ENCODE results near the gene EPHA3. TPM values are rescaled to one million over a fixed set of nuclear protein-coding genes. Genes with fewer than 3 reads are reported as not detected.

EPHA3 gene
- total RNA-seq, 1 donor from 2014 or later, result 24.6 TPM

DNA sequence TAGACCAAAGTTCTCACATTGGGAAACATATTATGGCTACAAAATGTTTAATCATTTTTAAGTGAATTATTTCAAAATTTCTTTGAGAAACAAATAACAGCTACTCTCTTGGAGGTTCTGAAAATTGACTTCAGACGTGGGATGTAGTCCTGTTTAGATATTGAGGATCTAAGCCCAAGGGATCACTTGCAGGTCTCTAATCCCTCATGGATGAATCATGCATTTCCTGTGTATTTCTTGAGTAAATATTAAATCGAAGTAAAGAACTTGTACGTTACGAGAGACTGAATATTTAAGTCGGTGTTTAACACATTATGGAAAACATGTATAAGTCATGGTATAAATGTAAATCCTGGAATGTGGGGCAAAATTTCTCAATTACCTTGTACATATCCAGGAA, 119.8 kb downstream of the EPHA3 start:
- Mint-ChIP-seq H3K9me3 (no peaks in the 10 kb centered on the region), H3K27ac (ENCODE audit: unreplicated experiment) (no peak overlapping the region), H3K27me3 (ENCODE audit: low read depth) (no peaks in the 10 kb centered on the region), H3K36me3 (ENCODE audit: low read depth) (no peaks in the 10 kb centered on the region), H3K4me1 (peaks cover 5% of the 10 kb centered on the region), H3K4me3 (no peak overlapping the region)
- DNase-seq (ENCODE audit: low read depth, low spot score), result no peak
- TF ChIP-seq, protein P1, sequence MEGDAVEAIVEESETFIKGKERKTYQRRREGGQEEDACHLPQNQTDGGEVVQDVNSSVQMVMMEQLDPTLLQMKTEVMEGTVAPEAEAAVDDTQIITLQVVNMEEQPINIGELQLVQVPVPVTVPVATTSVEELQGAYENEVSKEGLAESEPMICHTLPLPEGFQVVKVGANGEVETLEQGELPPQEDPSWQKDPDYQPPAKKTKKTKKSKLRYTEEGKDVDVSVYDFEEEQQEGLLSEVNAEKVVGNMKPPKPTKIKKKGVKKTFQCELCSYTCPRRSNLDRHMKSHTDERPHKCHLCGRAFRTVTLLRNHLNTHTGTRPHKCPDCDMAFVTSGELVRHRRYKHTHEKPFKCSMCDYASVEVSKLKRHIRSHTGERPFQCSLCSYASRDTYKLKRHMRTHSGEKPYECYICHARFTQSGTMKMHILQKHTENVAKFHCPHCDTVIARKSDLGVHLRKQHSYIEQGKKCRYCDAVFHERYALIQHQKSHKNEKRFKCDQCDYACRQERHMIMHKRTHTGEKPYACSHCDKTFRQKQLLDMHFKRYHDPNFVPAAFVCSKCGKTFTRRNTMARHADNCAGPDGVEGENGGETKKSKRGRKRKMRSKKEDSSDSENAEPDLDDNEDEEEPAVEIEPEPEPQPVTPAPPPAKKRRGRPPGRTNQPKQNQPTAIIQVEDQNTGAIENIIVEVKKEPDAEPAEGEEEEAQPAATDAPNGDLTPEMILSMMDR (conservative IDR thresholded peaks at IDR 0.05), result no peak

DNA sequence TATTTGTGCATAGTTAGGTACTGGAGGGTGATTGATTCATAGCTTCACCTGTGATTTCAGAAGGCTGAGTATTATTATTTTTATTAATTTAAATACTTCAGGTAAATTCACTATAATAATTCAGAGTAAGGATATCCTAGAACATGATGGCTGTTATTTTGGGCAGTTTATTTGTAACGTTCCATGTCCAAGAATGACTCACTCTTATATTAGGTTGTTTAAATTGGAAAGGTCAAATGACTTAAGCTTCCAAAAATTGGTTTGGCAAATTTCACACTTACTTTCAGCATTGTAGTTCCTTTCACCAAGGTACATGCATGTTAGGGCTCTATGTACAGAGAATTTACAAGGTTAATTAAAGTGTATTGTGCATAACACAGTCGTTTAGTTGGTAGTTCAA, 120.2 kb downstream of the EPHA3 start:
- Mint-ChIP-seq H3K36me3 (ENCODE audit: low read depth) (no peaks in the 10 kb centered on the region), H3K4me1 (peaks cover 7% of the 10 kb centered on the region), H3K27me3 (ENCODE audit: low read depth) (no peaks in the 10 kb centered on the region), H3K4me3 (no peak overlapping the region), H3K9me3 (no peaks in the 10 kb centered on the region), H3K27ac (ENCODE audit: unreplicated experiment) (no peak overlapping the region)
- no peak for DNase-seq (ENCODE audit: low read depth, low spot score)
- TF ChIP-seq, protein P1 (conservative IDR thresholded peaks at IDR 0.05), result no peak

DNA sequence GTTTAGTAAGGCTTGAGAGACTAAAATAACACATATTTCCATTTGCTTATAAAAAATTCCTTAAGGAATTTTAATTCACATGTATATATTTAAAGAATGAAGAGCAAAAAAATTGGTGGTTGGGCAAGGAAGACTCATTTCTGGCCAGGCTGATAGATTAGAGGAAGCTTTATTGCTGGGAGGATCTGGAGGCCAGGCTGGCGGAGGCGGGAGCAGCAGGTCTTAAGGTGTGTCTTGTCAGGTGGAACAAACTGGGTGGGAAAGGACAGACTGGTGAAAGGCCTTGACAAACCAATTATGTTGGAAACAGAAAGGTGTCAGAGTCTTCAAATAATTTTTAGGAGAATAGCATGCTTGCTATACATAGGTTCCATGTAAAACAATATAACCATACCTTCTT, 124.7 kb downstream of the EPHA3 start:
- no peaks in the 10 kb centered on the region for H3K36me3 Mint-ChIP-seq (ENCODE audit: low read depth)

DNA sequence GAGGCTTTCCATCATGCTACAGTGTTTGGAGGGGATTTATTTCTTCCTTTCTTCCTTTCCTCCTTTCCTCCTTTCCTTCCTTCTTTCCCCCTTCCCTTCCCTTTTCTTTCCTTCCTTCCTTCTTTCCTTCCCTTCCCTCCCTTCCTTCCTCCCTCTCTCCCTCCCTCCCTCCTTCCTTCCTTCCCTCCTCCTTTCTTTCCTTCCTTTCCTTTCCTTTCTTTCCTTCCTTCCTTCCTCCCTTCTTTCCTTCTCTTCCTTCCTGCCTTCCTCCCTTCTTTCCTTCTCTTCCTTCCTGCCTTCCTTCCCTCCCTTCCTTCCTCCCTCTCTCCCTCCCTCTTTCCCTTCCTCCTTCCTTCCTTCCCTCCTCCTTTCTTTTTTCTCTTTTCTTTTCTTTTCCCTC, 127.2 kb downstream of the EPHA3 start:
- Mint-ChIP-seq H3K27me3 (ENCODE audit: low read depth) (no peaks in the 10 kb centered on the region), H3K27ac (ENCODE audit: unreplicated experiment) (no peak overlapping the region), H3K36me3 (ENCODE audit: low read depth) (no peaks in the 10 kb centered on the region), H3K4me3 (no peak overlapping the region), H3K4me1 (peaks cover 28% of the 10 kb centered on the region), H3K9me3 (no peaks in the 10 kb centered on the region)
- TF ChIP-seq, protein P1 (conservative IDR thresholded peaks at IDR 0.05), result no peak
- no peak for DNase-seq (ENCODE audit: low read depth, low spot score)

More for the DNA sequence above, 124.7 kb downstream of the EPHA3 start:
- Mint-ChIP-seq H3K4me1 (peaks cover 16% of the 10 kb centered on the region), H3K9me3 (no peaks in the 10 kb centered on the region), H3K27ac (ENCODE audit: unreplicated experiment) (no peak overlapping the region), H3K27me3 (ENCODE audit: low read depth) (no peaks in the 10 kb centered on the region), H3K4me3 (no peak overlapping the region)
- no peak for DNase-seq (ENCODE audit: low read depth, low spot score)
- TF ChIP-seq, protein P1 (conservative IDR thresholded peaks at IDR 0.05), result no peak

DNA sequence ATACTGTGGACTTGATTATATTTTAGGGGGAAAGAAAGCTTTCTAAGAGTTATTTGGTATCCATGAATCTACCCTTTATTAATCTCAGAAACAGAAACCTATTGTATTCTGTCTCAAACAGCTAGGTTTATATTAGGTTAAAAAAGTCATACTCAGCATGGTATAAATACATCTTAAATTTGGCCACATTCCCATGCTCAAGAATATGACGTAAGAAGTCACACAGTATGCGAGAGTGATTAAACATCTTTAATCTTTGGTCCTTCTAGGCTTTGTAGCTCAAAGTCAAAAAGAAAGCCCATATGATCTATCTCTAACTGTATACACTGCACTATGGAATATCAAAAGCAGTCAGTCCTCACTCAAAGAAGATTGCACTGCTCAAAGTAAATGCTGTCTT, 131.4 kb downstream of the EPHA3 start:
- Mint-ChIP-seq H3K36me3 (ENCODE audit: low read depth) (peaks cover 7% of the 10 kb centered on the region), H3K27me3 (ENCODE audit: low read depth) (no peaks in the 10 kb centered on the region), H3K9me3 (no peaks in the 10 kb centered on the region), H3K4me1 (peaks cover 17% of the 10 kb centered on the region), H3K27ac (ENCODE audit: unreplicated experiment) (peak overlapping the region; percentile 68), H3K4me3 (no peak overlapping the region)
- TF ChIP-seq, protein P1 (conservative IDR thresholded peaks at IDR 0.05), result no peak
- no peak for DNase-seq (ENCODE audit: low read depth, low spot score)

DNA sequence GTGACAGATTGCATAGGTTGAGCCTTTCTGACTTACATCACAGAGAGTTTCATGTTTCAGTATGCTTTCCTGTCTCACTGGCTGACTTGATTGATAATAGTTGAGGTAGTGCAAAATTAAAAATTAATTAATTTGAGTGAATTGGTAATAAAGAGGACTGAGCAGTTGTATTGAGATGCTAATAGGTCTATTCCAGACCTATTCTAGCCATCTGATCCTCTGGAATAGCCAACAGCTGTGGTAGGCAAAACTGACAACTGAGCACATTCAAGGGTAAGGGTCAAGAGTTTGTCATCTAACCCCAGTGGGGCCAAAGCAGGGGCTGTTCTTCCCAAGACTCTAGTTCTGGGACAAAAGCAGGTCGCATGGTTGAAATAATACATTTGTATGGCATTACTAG, 132.4 kb downstream of the EPHA3 start:
- H3K27ac Mint-ChIP-seq (ENCODE audit: unreplicated experiment), result no peak overlapping the region

More for the DNA sequence above, 132.4 kb downstream of the EPHA3 start:
- TF ChIP-seq, protein P1 (conservative IDR thresholded peaks at IDR 0.05), result no peak
- H3K36me3 Mint-ChIP-seq (ENCODE audit: low read depth), result peaks cover 7% of the 10 kb centered on the region
- peak overlapping the region; percentile 34 for H3K4me3 Mint-ChIP-seq
- no peak for DNase-seq (ENCODE audit: low read depth, low spot score)
- no peaks in the 10 kb centered on the region for H3K9me3 Mint-ChIP-seq
- H3K27me3 Mint-ChIP-seq (ENCODE audit: low read depth), result no peaks in the 10 kb centered on the region
- peaks cover 18% of the 10 kb centered on the region for H3K4me1 Mint-ChIP-seq

Measured in neural crest cell (in vitro differentiated cells).